ENCODE measurements around the gene AHCYL2. TPM values are rescaled to one million over a fixed set of nuclear protein-coding genes. Genes with fewer than 3 reads are reported as not detected.

The AHCYL2 gene
- total RNA-seq, 4 donors from 2014 or later: 14.7 to 22.6 (median 16.9) TPM

- no peak for TF ChIP-seq CTCF (IDR thresholded peaks at IDR 0.05; ENCODE audit: low read depth)
Measured at GRCh38 chr7:129225931-129226572, 1.2 kb downstream of the AHCYL2 start.

GRCh38 chr7:129227646-129228578 lies 3.1 kb downstream of the AHCYL2 start:
- TF ChIP-seq CTCF (IDR thresholded peaks at IDR 0.05; ENCODE audit: low read depth): no peak

- no peak for TF ChIP-seq CTCF (IDR thresholded peaks at IDR 0.05; ENCODE audit: low read depth)
Measured at GRCh38 chr7:129228633-129229032, 3.8 kb downstream of the AHCYL2 start.

- TF ChIP-seq CTCF (IDR thresholded peaks at IDR 0.05; ENCODE audit: low read depth): no peak
Measured at GRCh38 chr7:129231666-129232065, 6.8 kb downstream of the AHCYL2 start.

GRCh38 chr7:129238546-129238945 lies 13.7 kb downstream of the AHCYL2 start:
- no peak for TF ChIP-seq CTCF (IDR thresholded peaks at IDR 0.05; ENCODE audit: low read depth)

- TF ChIP-seq CTCF (IDR thresholded peaks at IDR 0.05; ENCODE audit: low read depth): no peak
Measured at GRCh38 chr7:129240119-129240820, 15.4 kb downstream of the AHCYL2 start.

GRCh38 chr7:129244220-129244619 lies 19.4 kb downstream of the AHCYL2 start:
- TF ChIP-seq CTCF (IDR thresholded peaks at IDR 0.05; ENCODE audit: low read depth): no peak
